ENCODE results near the gene BDKRB1. TPM values are rescaled to one million over a fixed set of nuclear protein-coding genes. Genes with fewer than 3 reads are reported as not detected.
"Not testable (repeated sequence)": the region's sequence is repeated elsewhere in the genome, so short reads cannot be mapped to it uniquely, and the experiment has no call there.

BDKRB1 gene
- total RNA-seq, 4 donors from 2014 or later: 0.63 to 2.4 (median 2.2) TPM; not detected in 1

DNA sequence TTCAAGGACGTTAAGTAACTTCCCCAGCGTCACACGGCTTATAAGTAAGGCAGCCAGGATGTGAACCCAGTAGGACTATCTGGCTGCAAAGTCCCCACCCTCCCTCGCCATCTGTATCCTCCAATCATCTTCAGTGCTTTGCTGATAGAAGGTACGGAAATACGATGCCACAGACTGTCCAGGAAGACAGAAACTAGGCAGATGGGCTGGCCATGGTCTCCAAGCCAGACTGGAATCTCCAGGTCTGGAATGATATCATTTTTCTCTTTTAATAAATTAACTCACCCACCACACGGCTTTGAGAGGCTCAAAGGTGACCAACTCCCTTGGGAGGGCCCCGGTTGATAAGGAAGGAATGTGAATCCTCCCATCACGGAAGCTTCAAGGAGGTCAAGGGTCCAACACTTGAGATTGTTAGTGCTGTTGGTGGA is 16.3 kb upstream of the BDKRB1 start:
- Histone ChIP-seq H3K27me3 (no peaks in the 10 kb centered on the region), H3K27ac (peak overlapping the region in 1 of 4 donors; percentile 50), H3K4me1 (peaks cover 0 to 2% (median 0%) of the 10 kb centered on the region in 4 donors), H3K9me3 (peaks cover 0 to 5% (median 0%) of the 10 kb centered on the region in 4 donors), H3K36me3 (peaks cover 0 to 50% (median 0%) of the 10 kb centered on the region in 3 donors), H3K4me3 (no peak overlapping the region)
- WGBS, 2 donors: 72 to 74% methylated on average over 9 of the region's 9 CpGs
- DNase-seq (ENCODE audit: low spot score in 2 of 2): no peak
- no peak for TF ChIP-seq POLR2A (IDR thresholded peaks at IDR 0.05)
- TF ChIP-seq, protein P1, sequence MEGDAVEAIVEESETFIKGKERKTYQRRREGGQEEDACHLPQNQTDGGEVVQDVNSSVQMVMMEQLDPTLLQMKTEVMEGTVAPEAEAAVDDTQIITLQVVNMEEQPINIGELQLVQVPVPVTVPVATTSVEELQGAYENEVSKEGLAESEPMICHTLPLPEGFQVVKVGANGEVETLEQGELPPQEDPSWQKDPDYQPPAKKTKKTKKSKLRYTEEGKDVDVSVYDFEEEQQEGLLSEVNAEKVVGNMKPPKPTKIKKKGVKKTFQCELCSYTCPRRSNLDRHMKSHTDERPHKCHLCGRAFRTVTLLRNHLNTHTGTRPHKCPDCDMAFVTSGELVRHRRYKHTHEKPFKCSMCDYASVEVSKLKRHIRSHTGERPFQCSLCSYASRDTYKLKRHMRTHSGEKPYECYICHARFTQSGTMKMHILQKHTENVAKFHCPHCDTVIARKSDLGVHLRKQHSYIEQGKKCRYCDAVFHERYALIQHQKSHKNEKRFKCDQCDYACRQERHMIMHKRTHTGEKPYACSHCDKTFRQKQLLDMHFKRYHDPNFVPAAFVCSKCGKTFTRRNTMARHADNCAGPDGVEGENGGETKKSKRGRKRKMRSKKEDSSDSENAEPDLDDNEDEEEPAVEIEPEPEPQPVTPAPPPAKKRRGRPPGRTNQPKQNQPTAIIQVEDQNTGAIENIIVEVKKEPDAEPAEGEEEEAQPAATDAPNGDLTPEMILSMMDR (IDR thresholded peaks at IDR 0.05): no peak
- TF ChIP-seq EP300 (IDR thresholded peaks at IDR 0.05): no peak

DNA sequence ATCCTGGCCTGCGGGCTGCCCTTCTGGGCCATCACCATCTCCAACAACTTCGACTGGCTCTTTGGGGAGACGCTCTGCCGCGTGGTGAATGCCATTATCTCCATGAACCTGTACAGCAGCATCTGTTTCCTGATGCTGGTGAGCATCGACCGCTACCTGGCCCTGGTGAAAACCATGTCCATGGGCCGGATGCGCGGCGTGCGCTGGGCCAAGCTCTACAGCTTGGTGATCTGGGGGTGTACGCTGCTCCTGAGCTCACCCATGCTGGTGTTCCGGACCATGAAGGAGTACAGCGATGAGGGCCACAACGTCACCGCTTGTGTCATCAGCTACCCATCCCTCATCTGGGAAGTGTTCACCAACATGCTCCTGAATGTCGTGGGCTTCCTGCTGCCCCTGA is 15.4 kb upstream of the BDKRB1 start:
- 95 to 96% methylated on average over 6 to 18 of the region's 18 CpGs for WGBS, 2 donors
- Histone ChIP-seq H3K27me3 (no peaks in the 10 kb centered on the region), H3K9me3 (peaks cover 0 to 5% (median 0%) of the 10 kb centered on the region in 4 donors), H3K27ac (no peak overlapping the region), H3K4me1 (no peaks in the 10 kb centered on the region), H3K36me3 (peaks cover 0 to 50% (median 0%) of the 10 kb centered on the region in 3 donors), H3K4me3 (no peak overlapping the region)
- no peak for DNase-seq (ENCODE audit: low spot score in 2 of 2)
- no peak for TF ChIP-seq POLR2A (IDR thresholded peaks at IDR 0.05)
- TF ChIP-seq, protein P1 (IDR thresholded peaks at IDR 0.05): no peak
- no peak for TF ChIP-seq EP300 (IDR thresholded peaks at IDR 0.05)

DNA sequence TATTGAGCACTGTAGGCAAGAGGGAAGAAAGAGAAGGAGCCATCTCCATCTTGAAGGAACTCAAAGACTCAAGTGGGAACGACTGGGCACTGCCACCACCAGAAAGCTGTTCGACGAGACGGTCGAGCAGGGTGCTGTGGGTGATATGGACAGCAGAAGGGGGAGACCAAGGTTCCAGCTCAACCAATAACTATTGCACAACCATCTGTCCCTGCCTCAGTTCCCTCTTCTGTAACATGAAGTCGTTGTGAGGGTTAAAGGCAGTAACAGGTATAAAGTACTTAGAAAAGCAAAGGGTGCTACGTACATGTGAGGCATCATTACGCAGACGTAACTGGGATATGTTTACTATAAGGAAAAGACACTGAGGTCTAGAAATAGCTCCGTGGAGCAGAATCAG is 13.9 kb upstream of the BDKRB1 start:
- TF ChIP-seq EP300 (IDR thresholded peaks at IDR 0.05) (no peak), POLR2A (IDR thresholded peaks at IDR 0.05) (no peak)
- TF ChIP-seq, protein P1 (IDR thresholded peaks at IDR 0.05): no peak

DNA sequence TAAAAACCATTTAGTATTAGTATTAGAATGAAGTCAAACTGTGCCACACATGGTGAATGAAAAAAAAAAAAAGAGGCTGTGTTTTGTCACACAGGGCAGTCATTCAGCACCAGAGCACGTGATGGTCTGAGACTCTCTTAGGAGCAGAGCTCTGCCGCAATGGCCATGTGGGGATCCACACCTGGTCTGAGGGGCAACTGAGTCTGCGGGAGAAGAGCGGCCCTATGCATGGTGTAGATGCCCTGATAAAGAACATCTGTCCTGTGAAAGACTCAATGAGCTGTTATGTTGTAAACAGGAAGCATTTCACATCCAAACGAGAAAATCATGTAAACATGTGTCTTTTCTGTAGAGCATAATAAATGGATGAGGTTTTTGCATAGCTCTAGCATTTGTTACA is 12.2 kb upstream of the BDKRB1 start:
- Histone ChIP-seq H3K4me1 (peaks cover 0 to 4% (median 0%) of the 10 kb centered on the region in 4 donors), H3K4me3 (no peak overlapping the region), H3K36me3 (peaks cover 0 to 32% (median 0%) of the 10 kb centered on the region in 3 donors), H3K27ac (no peak overlapping the region), H3K27me3 (no peaks in the 10 kb centered on the region), H3K9me3 (peaks cover 0 to 5% (median 0%) of the 10 kb centered on the region in 4 donors)
- TF ChIP-seq EP300 (IDR thresholded peaks at IDR 0.05) (no peak), POLR2A (IDR thresholded peaks at IDR 0.05) (no peak)
- TF ChIP-seq, protein P1 (IDR thresholded peaks at IDR 0.05): no peak
- no peak for DNase-seq (ENCODE audit: low spot score in 2 of 2)
- 60 to 67% methylated on average over 5 of the region's 5 CpGs for WGBS, 2 donors

More for the DNA sequence above, 13.9 kb upstream of the BDKRB1 start:
- WGBS, 2 donors: 87 to 96% methylated on average over 10 of the region's 10 CpGs
- no peak overlapping the region for H3K27ac ChIP-seq
- no peak for DNase-seq (ENCODE audit: low spot score in 2 of 2)
- H3K9me3 ChIP-seq: peaks cover 0 to 5% (median 0%) of the 10 kb centered on the region in 4 donors
- H3K4me1 ChIP-seq: peaks cover 0 to 4% (median 0%) of the 10 kb centered on the region in 4 donors
- H3K36me3 ChIP-seq: peaks cover 0 to 48% (median 0%) of the 10 kb centered on the region in 3 donors
- H3K4me3 ChIP-seq: no peak overlapping the region
- no peaks in the 10 kb centered on the region for H3K27me3 ChIP-seq

DNA sequence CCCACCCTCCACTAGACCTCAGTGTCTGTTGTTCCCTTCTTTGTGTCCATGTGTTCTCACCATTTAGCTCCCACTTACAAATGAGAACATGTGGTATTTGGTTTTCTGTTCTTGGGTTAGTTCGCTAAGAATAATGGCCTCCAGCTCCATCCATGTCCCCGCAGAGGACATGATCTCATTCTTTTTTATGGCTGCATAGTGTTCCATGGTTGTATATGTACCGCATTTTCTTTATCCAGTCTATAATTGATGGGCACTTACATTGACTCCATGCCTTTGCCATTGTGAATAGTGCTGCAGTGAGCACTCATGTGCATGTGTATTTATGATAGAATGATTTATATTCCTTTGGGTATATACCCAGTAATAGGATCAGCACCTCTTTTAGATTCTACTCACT is 10.9 kb upstream of the BDKRB1 start:
- DNase-seq (ENCODE audit: low spot score in 2 of 2); H3K27me3 ChIP-seq; H3K4me1 ChIP-seq; H3K9me3 ChIP-seq; H3K4me3 ChIP-seq; H3K27ac ChIP-seq: not testable (repeated sequence)
- H3K36me3 ChIP-seq: peaks cover 0 to 22% (median 0%) of the 10 kb centered on the region in 3 donors
- WGBS, 2 donors: 92% methylated on average over 3 of the region's 3 CpGs

Measured in tibial nerve (tissue), 4 donors.